Measurements from ENCODE around the gene GPR85. TPM values are rescaled to one million over a fixed set of nuclear protein-coding genes. Genes with fewer than 3 reads are reported as not detected.
"Not testable (repeated sequence)": the region's sequence is repeated elsewhere in the genome, so short reads cannot be mapped to it uniquely, and the experiment has no call there.

GPR85 gene
- total RNA-seq, 4 donors from 2014 or later = 0.90 to 2.8 TPM; not detected in 2

- DNase-seq (ENCODE audit: low spot score in 2 of 2) = no peak
- 51 to 66% methylated on average over 2 of the region's 2 CpGs for WGBS, 2 donors
- no peak overlapping the region for H3K4me3 ChIP-seq
These were observed 8.3 kb downstream of the GPR85 start for GRCh38 chr7:113078331-113078730.

GRCh38 chr7:113076703-113077102 lies 9.9 kb downstream of the GPR85 start:
- TF ChIP-seq POLR2A (IDR thresholded peaks at IDR 0.05) = no peak
- no peak for TF ChIP-seq EP300 (IDR thresholded peaks at IDR 0.05)
- Histone ChIP-seq H3K27ac (no peak overlapping the region), H3K36me3 (no peaks in the 10 kb centered on the region), H3K27me3 (no peaks in the 10 kb centered on the region), H3K4me3 (no peak overlapping the region), H3K4me1 (no peaks in the 10 kb centered on the region), H3K9me3 (no peaks in the 10 kb centered on the region)
- 77 to 79% methylated on average over 3 of the region's 3 CpGs for WGBS, 2 donors
- no peak for DNase-seq (ENCODE audit: low spot score in 2 of 2)

More at GRCh38 chr7:113078331-113078730, 8.3 kb downstream of the GPR85 start:
- Histone ChIP-seq H3K4me1 (no peaks in the 10 kb centered on the region), H3K27me3 (no peaks in the 10 kb centered on the region), H3K9me3 (no peaks in the 10 kb centered on the region), H3K36me3 (no peaks in the 10 kb centered on the region), H3K27ac (no peak overlapping the region)
- no peak for TF ChIP-seq EP300 (IDR thresholded peaks at IDR 0.05)
- no peak for TF ChIP-seq POLR2A (IDR thresholded peaks at IDR 0.05)
- no peak for TF ChIP-seq CTCF (IDR thresholded peaks at IDR 0.05)

GRCh38 chr7:113071465-113071864 lies 15.2 kb downstream of the GPR85 start:
- TF ChIP-seq POLR2A (IDR thresholded peaks at IDR 0.05) (no peak), CTCF (IDR thresholded peaks at IDR 0.05) (no peak), EP300 (IDR thresholded peaks at IDR 0.05) (no peak)
- Histone ChIP-seq H3K4me3 (no peak overlapping the region), H3K27me3 (no peaks in the 10 kb centered on the region), H3K36me3 (no peaks in the 10 kb centered on the region), H3K9me3 (no peaks in the 10 kb centered on the region), H3K4me1 (no peaks in the 10 kb centered on the region), H3K27ac (no peak overlapping the region)
- 18% methylated on average over 1 of the region's 1 CpG for WGBS, 2 donors
- DNase-seq (ENCODE audit: low spot score in 2 of 2) = peak in 1 of 2 donors; percentile 30

GRCh38 chr7:113062499-113062898 lies 24.1 kb downstream of the GPR85 start:
- Histone ChIP-seq H3K4me1 (no peaks in the 10 kb centered on the region), H3K36me3 (no peaks in the 10 kb centered on the region), H3K27ac (no peak overlapping the region), H3K4me3 (no peak overlapping the region), H3K9me3 (no peaks in the 10 kb centered on the region), H3K27me3 (no peaks in the 10 kb centered on the region)
- DNase-seq (ENCODE audit: low spot score in 2 of 2) = no peak
- TF ChIP-seq CTCF (IDR thresholded peaks at IDR 0.05) (no peak), POLR2A (IDR thresholded peaks at IDR 0.05) (no peak), EP300 (IDR thresholded peaks at IDR 0.05) (no peak)
- 85 to 92% methylated on average over 2 of the region's 2 CpGs for WGBS, 2 donors

- no peak for DNase-seq (ENCODE audit: low spot score in 2 of 2)
- Histone ChIP-seq H3K27me3 (no peaks in the 10 kb centered on the region), H3K36me3 (no peaks in the 10 kb centered on the region), H3K4me1 (no peaks in the 10 kb centered on the region), H3K4me3 (no peak overlapping the region), H3K9me3 (no peaks in the 10 kb centered on the region), H3K27ac (no peak overlapping the region)
- TF ChIP-seq POLR2A (IDR thresholded peaks at IDR 0.05) (no peak), EP300 (IDR thresholded peaks at IDR 0.05) (no peak), CTCF (IDR thresholded peaks at IDR 0.05) (no peak)
- WGBS, 2 donors = 88 to 92% methylated on average over 2 of the region's 2 CpGs
These were observed 26.5 kb downstream of the GPR85 start for GRCh38 chr7:113060100-113060499.

GRCh38 chr7:113054938-113055337 lies 31.7 kb downstream of the GPR85 start:
- Histone ChIP-seq H3K4me1 (no peaks in the 10 kb centered on the region), H3K4me3 (no peak overlapping the region), H3K36me3 (no peaks in the 10 kb centered on the region), H3K27ac (no peak overlapping the region), H3K9me3 (peaks cover 0 to 3% (median 0%) of the 10 kb centered on the region in 4 donors), H3K27me3 (no peaks in the 10 kb centered on the region)
- TF ChIP-seq EP300 (IDR thresholded peaks at IDR 0.05) (no peak), CTCF (IDR thresholded peaks at IDR 0.05) (no peak), POLR2A (IDR thresholded peaks at IDR 0.05) (no peak)
- no peak for DNase-seq (ENCODE audit: low spot score in 2 of 2)
- 45 to 47% methylated on average over 2 of the region's 2 CpGs for WGBS, 2 donors

- WGBS, 2 donors = 68 to 74% methylated on average over 3 of the region's 3 CpGs
- H3K9me3 ChIP-seq; H3K27me3 ChIP-seq; DNase-seq (ENCODE audit: low spot score in 2 of 2); H3K36me3 ChIP-seq; H3K4me1 ChIP-seq; H3K27ac ChIP-seq; H3K4me3 ChIP-seq: not testable (repeated sequence)
These were observed 32.4 kb downstream of the GPR85 start for GRCh38 chr7:113054272-113054671.

- not testable (repeated sequence) for DNase-seq (ENCODE audit: low spot score in 2 of 2); H3K36me3 ChIP-seq; H3K27ac ChIP-seq; H3K4me3 ChIP-seq; H3K4me1 ChIP-seq; H3K9me3 ChIP-seq; H3K27me3 ChIP-seq
- WGBS, 2 donors = 81 to 85% methylated on average over 1 of the region's 1 CpG
These were observed 37.4 kb downstream of the GPR85 start for GRCh38 chr7:113049221-113049620.
